HG03439 (cell line): Measurements from ENCODE around the gene HTR3C.
A peak's percentile ranks its signal among the peaks of the same experiment; 100 is the strongest.
"Not testable (repeated sequence)": the region's sequence is repeated elsewhere in the genome, so short reads cannot be mapped to it uniquely, and the experiment has no call there.

ENCODE experiments used
- ATAC-seq: cut with Tn5 transposase; IDR thresholded peaks from one replicate; pipeline ENCODE4 v1.9.1; 2021; ENCODE audit warnings: mild to moderate bottlenecking, moderate library complexity; ENCODE audit not compliant: unreplicated experiment

HTR3C gene

GRCh38 chr3:184052767-184053166 is at the start of gene HTR3C:
HTR3C (plus strand) TSS chr3:184053047; CDS start chr3:184053081, 34 bp downstream.
- ATAC-seq, result no peak

GRCh38 chr3:184003187-184003967 is 49.5 kb upstream of the HTR3C start:
- no peak for ATAC-seq

GRCh38 chr3:184004476-184004875 is 48.4 kb upstream of the HTR3C start:
- no peak for ATAC-seq

GRCh38 chr3:184005941-184006507 is 46.8 kb upstream of the HTR3C start:
- no peak for ATAC-seq

- ATAC-seq, result not testable (repeated sequence)
Observed at GRCh38 chr3:184007143-184007813, 45.6 kb upstream of the HTR3C start.

GRCh38 chr3:184008161-184008560 is 44.7 kb upstream of the HTR3C start:
- no peak for ATAC-seq

GRCh38 chr3:184011230-184011876 is 41.5 kb upstream of the HTR3C start:
- ATAC-seq, result no peak

GRCh38 chr3:184011937-184012889 is 40.6 kb upstream of the HTR3C start:
- ATAC-seq, result no peak

GRCh38 chr3:184015381-184016019 is 37.3 kb upstream of the HTR3C start:
- no peak for ATAC-seq

GRCh38 chr3:184016169-184016570 is 36.7 kb upstream of the HTR3C start:
- no peak for ATAC-seq

GRCh38 chr3:184016811-184017671 is 35.8 kb upstream of the HTR3C start:
- ATAC-seq, result peak; percentile 55

GRCh38 chr3:184017672-184018423 is 35.0 kb upstream of the HTR3C start, which contains the start of gene ABCC5:
ABCC5 (minus strand) TSS chr3:184017884; CDS start chr3:184014392, 3,492 bp downstream.
- peak; percentile 95 for ATAC-seq

GRCh38 chr3:184018424-184018973 is 34.3 kb upstream of the HTR3C start:
- ATAC-seq, result no peak

GRCh38 chr3:184022323-184022722 is 30.5 kb upstream of the HTR3C start:
- ATAC-seq, result no peak

GRCh38 chr3:184025256-184025655 is 27.6 kb upstream of the HTR3C start:
- not testable (repeated sequence) for ATAC-seq

GRCh38 chr3:184028275-184028890 is 24.5 kb upstream of the HTR3C start:
- not testable (repeated sequence) for ATAC-seq

GRCh38 chr3:184029443-184029842 is 23.4 kb upstream of the HTR3C start:
- no peak for ATAC-seq
